Upper lobe of right lung (tissue), 1 donor: ENCODE results near the gene CEP104. TPM values are rescaled to one million over a fixed set of nuclear protein-coding genes. Genes with fewer than 3 reads are reported as not detected.

Experiments
- ATAC-seq: fragments of 200-7000 bp; cut with Tn5 transposase; one replicate; pipeline ENCODE4 v1.9.1; 2020; ENCODE audit warnings: mild to moderate bottlenecking, moderate library complexity
- DNase-seq: peaks from one replicate; pipeline ENCODE4 v3.0.0-alpha.2; 2020
- H3K27ac ChIP-seq: fragments of 200-600 bp; one replicate; pipeline ENCODE4 v1.8.0; 2022
- H3K27me3 ChIP-seq: fragments of 200-600 bp; one replicate; pipeline ENCODE4 v1.8.0; 2022; ENCODE audit warnings: mild to moderate bottlenecking
- H3K36me3 ChIP-seq: fragments of 200-600 bp; one replicate; pipeline ENCODE4 v1.8.0; 2022
- H3K4me1 ChIP-seq: fragments of 200-600 bp; one replicate; pipeline ENCODE4 v1.8.0; 2022
- H3K4me3 ChIP-seq: fragments of 200-600 bp; one replicate; pipeline ENCODE4 v1.8.0; 2022; ENCODE audit warnings: mild to moderate bottlenecking
- H3K9me3 ChIP-seq: fragments of 200-600 bp; one replicate; pipeline ENCODE4 v1.8.0; 2022
- CTCF ChIP-seq: fragments of 200-600 bp; IDR thresholded peaks from one replicate; pipeline ENCODE4 v1.8.0; 2022; ENCODE audit warnings: antibody characterized with exemption
- intact Hi-C: fragments of 100-400 bp; cut with DNase I; formaldehyde crosslinking; loops from one replicate; pipeline ENCODE4 v1.11.0; 2022
- total RNA-seq: library from RNA; stranded (reverse); fragmentation: NEBNext Ultra II Directional; extraction: Animal tissue kit (Norgen Biotek cat#: 25700); gene quantifications from one replicate; pipeline ENCODE4 v1.2.1, GENCODE V29; 2021
- donor health status: DM: no; HTN: yes; CAD: no; lungs with severe emphysema.

The CEP104 gene
- total RNA-seq, 1 donor from 2014 or later = 61.0 TPM

- Histone ChIP-seq H3K4me3 (no peak overlapping the region), H3K27ac (no peak overlapping the region), H3K9me3 (no peaks in the 10 kb centered on the region), H3K4me1 (peaks cover 5% of the 10 kb centered on the region), H3K36me3 (peaks cover 62% of the 10 kb centered on the region), H3K27me3 (no peaks in the 10 kb centered on the region)
- DNase-seq (no peak), ATAC-seq (no peak)
- intact Hi-C loops = no loop called here
- no peak for TF ChIP-seq CTCF
Measured at GRCh38 chr1:3779912-3780416, 77.0 kb downstream of the CEP104 start.

DNA sequence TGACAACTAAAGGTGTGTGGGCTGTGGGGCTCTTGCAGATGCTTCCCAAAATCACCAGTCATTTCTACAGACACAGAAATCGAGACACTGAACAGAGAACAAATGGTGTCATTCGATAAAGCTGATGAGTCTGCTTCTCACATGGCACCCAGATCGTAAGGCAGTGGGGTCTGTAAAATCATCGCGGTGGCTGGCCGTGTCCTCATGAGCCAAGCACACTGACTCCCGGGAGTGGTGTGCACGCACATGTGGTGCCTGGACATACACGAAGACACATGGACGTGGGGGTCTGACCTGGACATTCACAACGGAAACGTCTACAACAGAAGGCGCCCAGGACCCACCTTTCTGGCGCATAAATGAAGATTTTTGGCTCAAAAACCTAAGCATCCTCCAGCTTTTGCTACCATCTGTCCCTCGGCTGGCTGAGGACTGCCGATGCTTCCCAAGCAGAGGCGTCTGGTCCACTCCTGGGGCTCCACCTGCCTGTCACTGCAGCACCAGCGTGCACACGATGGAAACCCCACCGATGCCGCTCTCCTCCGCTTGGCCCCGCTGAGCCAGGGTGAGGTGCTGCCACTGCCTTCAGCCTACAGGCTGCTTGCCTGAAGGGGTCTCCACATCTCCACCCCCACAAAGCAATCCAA lies 77.6 kb downstream of the CEP104 start:
- no peak for ATAC-seq
- Histone ChIP-seq H3K4me3 (no peak overlapping the region), H3K27ac (no peak overlapping the region), H3K4me1 (peaks cover 5% of the 10 kb centered on the region), H3K36me3 (peaks cover 56% of the 10 kb centered on the region), H3K9me3 (no peaks in the 10 kb centered on the region), H3K27me3 (no peaks in the 10 kb centered on the region)
- intact Hi-C loops = no loop called here
- TF ChIP-seq CTCF = no peak
- no peak for DNase-seq

DNA sequence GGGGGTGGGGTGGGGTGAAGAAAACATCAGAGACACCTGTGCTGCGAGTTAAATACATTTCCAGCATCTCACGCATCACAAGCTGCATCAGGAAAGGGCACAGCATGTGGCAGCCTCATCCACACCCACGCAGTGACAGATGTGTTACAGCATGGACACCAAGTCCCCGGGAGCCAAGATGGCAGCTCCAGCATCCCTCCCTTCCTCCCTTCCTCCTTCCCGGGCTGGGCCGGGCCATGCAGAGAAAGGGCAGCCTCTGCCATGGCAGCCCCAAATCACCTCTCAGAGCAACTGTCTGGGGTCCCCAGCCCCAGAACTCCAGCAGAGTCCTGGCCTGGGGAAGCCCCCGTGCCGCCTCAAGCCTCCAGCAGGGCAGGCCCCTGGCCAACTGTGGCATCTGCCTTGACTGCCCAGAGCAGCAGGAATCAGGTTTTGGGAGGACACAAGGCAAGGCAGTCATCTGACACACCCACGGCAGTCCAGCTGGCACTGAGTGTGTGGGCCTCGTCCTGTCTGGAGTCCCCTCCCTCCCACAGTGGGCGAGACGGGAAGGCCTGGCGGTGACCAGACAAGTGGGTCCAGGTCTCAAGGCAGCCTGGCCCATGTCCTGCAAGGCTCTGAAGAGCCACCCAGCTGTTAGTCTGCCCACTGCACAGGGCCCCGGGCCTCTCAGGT lies 78.3 kb downstream of the CEP104 start:
- TF ChIP-seq CTCF = no peak
- DNase-seq = no peak
- intact Hi-C loops = no loop called here
- Histone ChIP-seq H3K27me3 (no peaks in the 10 kb centered on the region), H3K9me3 (no peaks in the 10 kb centered on the region), H3K4me3 (no peak overlapping the region), H3K4me1 (peaks cover 5% of the 10 kb centered on the region), H3K27ac (no peak overlapping the region), H3K36me3 (peaks cover 49% of the 10 kb centered on the region)
- no peak for ATAC-seq

DNA sequence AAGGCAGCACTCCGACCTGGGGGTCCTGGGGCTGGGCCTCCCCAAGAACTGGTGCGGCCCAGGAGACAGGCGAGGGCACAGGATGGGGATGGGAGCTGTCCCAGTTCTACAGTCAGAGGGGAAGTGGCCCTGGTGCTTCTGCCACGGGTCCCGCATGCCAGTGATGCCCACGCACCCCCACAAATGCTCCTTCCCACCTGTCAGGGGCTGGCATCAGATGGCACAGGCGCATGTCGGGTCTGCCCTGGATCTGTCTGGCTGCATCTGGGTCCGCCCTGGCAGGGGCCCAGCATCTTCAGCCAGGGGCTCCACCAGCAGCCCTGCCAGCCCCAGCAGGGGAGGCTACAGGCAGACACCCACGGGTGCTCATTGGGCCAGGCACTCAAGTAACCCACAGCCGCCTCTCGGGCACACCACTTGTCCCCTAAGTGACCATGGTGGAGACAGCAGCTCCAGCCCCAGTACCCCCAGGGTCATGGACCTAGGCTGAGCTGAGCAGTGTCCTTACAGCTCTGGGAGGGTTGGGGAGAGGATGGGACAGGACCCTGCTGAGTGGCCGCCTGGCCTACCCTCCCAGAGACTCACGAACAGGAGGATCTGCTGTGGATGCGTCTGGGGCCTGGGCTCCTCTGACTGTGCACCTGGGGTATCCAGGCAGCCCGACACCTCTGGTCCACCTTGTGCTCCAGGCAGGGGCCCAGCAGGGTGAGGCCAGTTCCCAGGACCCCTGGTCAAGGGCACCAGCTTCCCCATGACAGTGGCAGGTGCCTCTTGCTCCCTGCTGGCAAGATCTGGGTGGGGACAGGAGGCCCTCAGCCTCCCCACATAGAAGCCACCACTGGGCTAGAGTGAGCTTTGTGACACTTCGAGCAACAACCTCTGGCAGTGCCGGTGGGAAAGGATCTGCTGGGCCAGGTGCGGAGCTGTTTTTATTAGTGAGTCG lies 79.1 kb downstream of the CEP104 start:
- peaks cover 5% of the 10 kb centered on the region for H3K4me1 ChIP-seq
- no peak for TF ChIP-seq CTCF
- H3K36me3 ChIP-seq = peaks cover 42% of the 10 kb centered on the region
- intact Hi-C loops = no loop called here
- DNase-seq (no peak), ATAC-seq (no peak)
- no peaks in the 10 kb centered on the region for H3K27me3 ChIP-seq
- H3K27ac ChIP-seq = no peak overlapping the region
- no peaks in the 10 kb centered on the region for H3K9me3 ChIP-seq
- no peak overlapping the region for H3K4me3 ChIP-seq

DNA sequence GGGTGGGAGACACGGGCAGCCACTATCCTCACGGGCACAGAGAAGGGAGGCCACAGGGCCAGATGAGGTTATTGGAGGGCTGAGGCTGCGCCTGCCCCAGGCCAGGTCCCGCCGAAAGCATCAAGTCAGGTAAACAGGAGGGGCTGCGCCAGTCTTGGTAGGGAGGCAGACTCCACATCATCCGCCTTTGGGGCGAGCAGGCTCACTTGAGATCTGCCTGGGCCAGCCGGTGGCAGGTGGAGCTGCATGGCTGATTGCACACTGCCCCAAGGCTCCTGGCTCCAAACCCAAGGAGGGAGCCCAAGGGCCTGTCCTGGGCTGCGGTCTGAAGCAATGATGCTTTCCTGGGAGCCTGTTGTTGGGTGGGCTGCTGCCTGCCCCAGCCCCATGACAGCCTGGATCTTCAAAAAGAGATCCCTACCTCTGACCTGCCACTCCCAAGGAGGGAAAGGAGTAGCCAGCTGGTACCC lies 79.9 kb downstream of the CEP104 start:
- intact Hi-C loops = no loop called here
- H3K4me1 ChIP-seq = peaks cover 5% of the 10 kb centered on the region
- no peak overlapping the region for H3K4me3 ChIP-seq
- no peak for TF ChIP-seq CTCF
- DNase-seq (no peak), ATAC-seq (no peak)
- no peaks in the 10 kb centered on the region for H3K27me3 ChIP-seq
- peaks cover 34% of the 10 kb centered on the region for H3K36me3 ChIP-seq
- H3K27ac ChIP-seq = no peak overlapping the region
- H3K9me3 ChIP-seq = no peaks in the 10 kb centered on the region
